Endometrial microvascular endothelial cells (primary cell): ENCODE data around the gene TIMP4. TPM values are rescaled to one million over a fixed set of nuclear protein-coding genes. Genes with fewer than 3 reads are reported as not detected.

ENCODE experiments used
- in situ Hi-C: cut with HindIII; loops from 2 replicates; pipeline ENCODE4 v1.10.0; 2017; ENCODE audit warnings: low sequenced_read_pairs, low pct_unique_long_range_greater_than_20kb; ENCODE audit errors: inconsistent ontology term
- total RNA-seq: library from RNA; depleted of rRNA; stranded (reverse); fragments of >200 nt; gene quantifications from one replicate; pipeline ENCODE4 v1.2.3, GENCODE V29; 2015; ENCODE audit errors: inconsistent ontology term

Gene TIMP4
- total RNA-seq, 1 donor from 2014 or later = not detected

- in situ Hi-C loops = no loop called here
These were observed 3.4 kb downstream of the TIMP4 start for GRCh38 chr3:12155264-12155663.

DNA sequence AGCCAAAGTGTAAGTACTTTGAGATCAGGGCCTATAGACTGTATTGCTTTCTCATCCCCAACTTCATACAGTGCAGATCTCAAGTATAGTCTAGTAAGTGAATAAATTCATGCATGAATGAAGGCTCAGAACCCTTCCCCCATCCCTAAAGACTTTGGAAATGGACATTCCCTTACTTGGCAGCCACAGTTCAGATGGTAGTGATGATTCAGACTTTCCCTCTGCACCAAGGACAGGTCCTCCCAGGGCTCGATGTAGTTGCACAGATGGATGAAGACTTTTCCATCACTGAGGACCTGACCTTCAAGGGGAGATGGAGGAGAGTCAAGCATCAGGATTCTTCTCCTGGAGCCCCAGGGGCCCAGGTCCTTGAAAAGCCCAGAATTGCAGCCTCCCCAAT lies 4.6 kb downstream of the TIMP4 start:
- in situ Hi-C loops = no loop called here

DNA sequence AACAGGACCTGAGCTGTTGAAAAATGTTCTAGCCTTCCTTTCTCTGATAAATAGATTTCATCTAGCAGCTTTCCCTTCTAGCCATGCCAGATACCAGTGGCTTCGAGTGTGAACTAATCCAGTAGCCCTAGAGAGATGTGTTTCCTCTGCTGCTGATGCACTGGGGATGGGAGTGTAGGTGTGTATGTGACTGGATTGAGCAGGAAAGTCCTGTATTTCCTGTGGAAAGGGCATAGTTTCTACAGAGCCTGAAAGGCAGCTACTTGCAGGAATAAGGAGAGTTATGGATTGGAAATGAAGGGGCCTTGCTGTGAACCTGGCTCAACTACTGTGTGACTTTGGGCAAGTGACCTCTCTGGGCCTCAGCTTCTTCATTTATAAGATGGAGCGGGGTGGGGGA lies 8.6 kb downstream of the TIMP4 start:
- in situ Hi-C loops = no loop called here

DNA sequence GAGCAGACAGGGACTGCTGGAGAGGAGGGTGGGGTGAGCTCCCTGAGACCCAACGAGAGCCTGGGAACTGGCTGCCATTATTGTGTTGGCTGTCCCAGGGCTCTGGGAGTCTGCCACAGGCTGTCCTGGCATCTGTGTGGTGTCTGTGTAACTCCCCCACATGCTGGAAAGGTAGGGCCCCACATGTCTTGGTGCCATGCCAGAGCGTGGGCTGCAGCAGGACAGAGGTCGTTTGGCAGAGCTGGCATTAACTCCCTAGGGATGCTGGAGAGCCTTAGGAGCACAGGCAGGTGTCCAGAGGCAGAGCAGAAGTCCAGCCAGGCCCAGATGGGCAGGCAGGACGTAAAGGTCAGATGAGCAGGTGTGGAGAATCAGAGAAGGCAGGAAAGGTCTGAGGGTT lies 9.7 kb downstream of the TIMP4 start:
- in situ Hi-C loops = no loop called here

DNA sequence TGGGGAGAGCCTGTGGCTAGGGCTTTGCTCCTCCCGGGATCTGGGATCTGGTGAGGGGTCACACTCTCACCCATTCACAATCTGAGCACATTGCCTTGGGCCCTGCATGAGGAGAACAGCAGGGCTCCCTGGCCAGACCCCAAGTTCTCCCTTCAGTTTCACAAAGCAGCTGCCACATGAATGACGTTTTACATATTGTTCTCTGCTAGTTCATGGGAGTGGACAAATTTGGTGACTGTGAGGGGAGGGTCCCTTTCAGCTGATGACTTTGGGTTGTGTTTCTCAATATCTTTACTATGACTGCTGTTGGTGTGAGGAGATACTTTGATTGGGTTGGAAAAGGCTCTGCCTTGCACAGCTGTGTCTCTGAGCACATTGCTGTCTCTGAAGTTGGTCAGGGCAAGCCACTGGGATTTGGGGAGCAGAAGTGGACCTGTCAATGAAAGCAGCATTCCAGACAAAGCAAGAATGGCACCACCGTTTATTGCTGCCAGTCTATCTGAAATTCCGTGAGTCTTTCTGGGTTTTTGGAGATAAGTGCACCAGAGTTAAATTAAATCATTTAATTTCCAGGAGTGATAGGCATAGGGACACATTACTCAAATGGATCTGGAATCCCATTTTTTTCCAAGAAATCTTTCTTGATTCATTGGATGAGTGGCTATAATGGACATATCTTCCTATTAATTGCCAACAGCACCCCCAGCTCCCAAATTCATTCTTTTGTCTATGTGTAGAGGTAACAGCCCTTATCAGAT lies 10.3 kb downstream of the TIMP4 start:
- in situ Hi-C loops = no loop called here

DNA sequence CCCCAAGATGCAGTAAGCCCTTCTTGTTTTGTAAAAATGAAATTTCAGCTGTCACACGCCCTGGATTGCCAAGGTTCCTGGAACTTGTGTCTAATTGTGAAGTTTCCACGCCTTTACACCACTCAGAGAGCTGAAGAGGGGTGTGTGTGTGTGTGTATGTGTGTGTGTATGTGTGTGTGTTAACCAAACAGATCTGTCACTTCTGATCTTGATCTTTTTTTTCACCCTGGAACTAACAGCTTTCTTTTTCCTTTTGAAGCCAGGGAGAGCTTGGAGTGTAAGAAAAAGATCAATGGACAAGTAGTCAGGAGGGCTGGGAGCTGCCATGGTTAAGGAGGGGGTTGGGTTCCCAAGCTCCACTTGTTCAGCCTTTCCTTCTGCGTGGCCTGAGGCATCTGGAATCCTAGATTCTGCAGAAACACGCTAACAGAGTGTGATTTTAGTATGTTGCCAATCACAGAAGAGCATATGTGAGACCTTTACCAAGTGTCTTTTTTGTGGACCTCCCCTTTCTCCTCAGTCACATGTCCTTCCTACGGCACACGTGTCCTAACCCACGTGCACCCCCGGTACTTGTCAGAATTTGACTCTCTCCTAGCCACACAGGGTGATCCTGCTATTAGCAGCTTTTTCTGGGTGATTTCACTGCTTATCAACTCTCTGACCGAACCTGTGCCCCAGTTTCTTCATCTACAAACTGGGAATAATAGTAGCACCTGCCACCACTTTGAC lies 11.5 kb downstream of the TIMP4 start:
- in situ Hi-C loops = no loop called here

- in situ Hi-C loops = no loop called here
These were observed 14.7 kb downstream of the TIMP4 start for GRCh38 chr3:12143949-12144504.

DNA sequence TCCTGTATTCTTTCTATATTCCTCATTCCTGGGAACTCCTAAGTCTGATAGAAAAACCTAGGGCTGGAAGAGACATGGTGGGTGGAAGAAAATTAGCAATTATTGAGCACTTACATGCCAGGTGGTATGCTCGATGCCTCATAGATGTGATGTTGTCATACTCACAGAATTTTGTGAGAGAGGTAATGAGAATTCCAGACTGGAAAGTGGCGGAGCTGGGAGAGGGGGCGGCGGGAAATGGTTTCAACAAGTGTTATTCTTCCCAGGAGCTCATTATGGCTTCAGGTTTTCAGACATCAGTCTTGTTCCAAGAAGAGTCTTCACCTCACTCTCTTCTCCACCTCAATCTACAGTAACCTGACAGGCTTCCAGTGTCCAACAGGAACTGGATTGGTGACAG lies 16.2 kb downstream of the TIMP4 start:
- in situ Hi-C loops = no loop called here

DNA sequence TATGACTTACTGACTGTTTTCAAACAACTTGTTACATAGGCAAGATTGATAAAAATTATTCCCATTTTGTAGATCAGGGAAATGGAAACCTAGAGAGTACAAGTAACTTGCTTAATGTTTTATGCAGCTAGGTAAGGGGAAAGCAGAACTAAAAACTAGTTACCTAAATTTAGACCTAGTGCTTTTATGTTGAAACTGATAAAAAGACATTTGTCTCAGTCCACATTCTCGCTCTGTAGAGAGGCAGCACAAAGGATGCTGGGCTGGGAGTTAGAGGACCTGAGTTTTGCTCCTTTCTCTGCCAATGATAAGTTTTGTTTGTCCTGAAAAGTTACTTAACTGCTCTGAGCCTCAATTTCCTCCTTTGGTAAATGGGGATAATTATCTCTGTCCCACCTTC lies 17.4 kb downstream of the TIMP4 start:
- in situ Hi-C loops = no loop called here

GRCh38 chr3:12139111-12139511 lies 19.6 kb downstream of the TIMP4 start:
- in situ Hi-C loops = no loop called here

DNA sequence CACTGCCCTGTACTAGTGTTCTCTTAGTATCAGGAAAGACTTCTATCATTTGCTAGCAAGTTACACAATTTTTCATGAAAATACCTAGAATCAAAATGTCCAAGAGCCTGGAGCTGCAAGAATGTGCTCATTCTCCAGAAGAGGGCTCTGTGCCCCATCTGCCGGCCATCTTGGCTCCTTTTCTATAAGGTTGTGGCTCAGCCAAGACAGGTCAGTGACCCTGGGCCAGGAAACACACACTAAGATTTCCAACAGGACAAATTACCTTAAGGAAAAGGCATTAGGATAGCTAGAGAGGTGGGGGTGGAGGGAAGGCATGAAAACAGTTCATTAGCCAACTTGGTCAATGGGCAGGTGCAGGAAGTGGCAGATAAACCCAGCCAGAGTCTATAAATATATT lies 20.7 kb downstream of the TIMP4 start:
- in situ Hi-C loops = no loop called here

DNA sequence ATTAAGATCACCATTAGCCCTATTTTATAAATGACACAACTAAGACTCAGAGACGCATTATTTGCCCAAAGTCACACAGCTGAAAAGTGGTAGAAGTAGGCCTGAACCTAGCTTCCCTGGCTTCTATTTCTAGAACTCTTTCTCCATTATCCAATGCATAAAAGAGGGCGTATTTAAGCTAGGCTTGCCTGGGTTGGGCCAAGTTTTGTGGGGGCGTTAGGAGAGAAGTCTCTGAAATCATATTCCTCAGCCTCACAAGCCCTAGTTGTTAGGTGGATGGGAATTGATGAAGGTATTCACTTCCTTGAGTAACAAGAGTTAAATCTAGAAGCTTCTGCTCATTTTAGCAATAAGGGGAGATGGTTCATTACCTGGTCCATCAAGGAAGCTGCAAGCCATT lies 22.3 kb downstream of the TIMP4 start:
- in situ Hi-C loops = no loop called here

GRCh38 chr3:12135029-12135657 lies 23.6 kb downstream of the TIMP4 start:
- in situ Hi-C loops = no loop called here

DNA sequence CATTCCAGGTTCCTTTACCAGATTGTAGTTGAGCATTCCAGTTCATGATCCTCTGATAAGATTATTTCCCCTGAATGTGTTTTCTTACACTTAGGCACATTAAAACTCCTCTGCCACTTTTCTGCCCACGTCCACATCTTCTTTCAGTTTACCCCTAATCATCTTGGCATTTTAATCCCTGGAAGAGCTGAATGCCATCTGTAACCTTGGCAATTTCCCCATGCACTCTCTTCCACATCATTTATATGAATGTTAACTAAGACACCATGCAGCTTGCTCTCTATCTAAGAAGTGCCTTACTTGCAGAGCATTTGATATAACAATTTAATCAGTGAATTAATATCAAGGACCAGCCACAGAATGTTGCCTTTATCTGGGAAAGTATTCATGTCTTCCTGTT lies 25.8 kb downstream of the TIMP4 start:
- in situ Hi-C loops = no loop called here

DNA sequence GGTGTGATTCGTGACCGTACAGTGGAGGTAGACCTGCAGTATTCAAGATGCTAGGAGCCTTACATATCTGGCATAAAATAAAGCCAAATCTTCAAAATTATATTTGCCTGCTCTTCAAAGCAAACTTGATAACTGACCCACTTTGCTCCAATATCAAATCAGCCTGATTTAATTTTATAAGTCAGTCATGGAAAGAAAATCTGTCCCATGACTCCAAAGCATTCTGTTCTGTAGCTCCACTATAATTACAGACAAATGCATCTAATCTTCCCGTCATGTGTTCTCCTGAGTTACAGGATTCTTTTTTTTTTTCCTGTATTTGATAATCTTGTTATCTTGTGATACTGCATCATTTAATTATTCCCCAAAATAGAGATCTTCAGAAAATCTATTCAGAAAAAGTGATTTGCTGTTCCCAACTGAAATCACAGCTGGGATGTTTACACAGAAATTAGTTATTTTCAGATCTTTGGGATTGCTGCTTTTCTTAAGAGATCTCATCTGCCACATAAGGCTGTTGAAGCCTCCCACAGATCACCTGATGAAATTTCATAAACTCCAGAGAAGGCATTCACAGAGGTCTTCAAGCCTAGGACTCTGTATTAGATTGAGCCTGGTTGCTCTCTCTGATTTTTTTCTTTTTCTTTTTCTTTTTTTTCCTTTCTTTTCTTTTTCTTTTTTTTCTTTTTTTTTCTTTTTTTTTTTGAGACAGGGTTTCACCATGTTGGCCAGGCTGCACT lies 27.2 kb downstream of the TIMP4 start:
- in situ Hi-C loops = no loop called here

DNA sequence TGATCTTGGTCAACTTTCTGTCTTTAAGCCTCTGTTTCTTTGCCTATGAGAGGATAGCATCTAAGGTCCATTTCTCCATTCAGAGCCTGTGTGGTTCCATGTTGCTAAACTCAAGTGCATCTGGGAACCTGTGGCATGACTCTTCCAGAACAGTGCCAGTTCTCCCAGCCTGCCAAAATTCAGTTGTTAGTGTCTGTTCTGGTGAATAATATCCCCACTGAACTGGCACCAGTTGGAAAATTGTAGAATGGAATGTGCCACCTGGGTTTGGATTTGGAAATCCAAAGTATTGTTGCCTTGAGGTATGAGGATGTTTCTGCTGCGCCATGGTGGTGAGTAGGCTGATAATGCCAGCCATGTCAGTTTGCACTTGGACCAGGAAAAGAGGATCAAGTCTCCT lies 31.3 kb downstream of the TIMP4 start:
- in situ Hi-C loops = no loop called here

- in situ Hi-C loops = no loop called here
These were observed 32.9 kb downstream of the TIMP4 start for GRCh38 chr3:12125772-12126171.

DNA sequence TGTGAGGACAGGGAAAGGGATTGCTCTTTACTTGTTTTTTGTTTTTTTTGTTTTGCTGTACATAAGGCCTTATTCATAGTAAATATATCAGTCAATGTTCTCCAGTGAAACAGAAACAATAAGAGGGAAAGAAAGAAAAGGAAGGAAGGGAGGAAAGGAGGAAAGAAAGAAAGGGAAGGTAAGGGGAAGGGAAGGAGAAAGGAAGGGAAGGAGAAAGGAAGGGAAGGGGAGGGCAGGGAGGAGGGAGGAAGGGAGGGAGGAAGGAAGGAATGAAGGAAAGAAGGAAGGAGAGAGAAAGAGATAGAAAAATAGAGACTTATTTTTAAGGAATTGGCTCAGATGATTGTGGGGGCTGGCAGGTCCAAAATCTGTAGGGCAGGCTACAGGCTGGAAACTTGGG lies 37.2 kb downstream of the TIMP4 start:
- in situ Hi-C loops = no loop called here
